Mammary microvascular endothelial cell (primary cell): Measurements from ENCODE around the gene PSMG1. TPM values are rescaled to one million over a fixed set of nuclear protein-coding genes. Genes with fewer than 3 reads are reported as not detected.

Experiments used
- total RNA-seq: library from RNA; depleted of rRNA; stranded (reverse); fragments of >200 nt; gene quantifications from 2 replicates; pipeline ENCODE4 v1.2.3, GENCODE V29; 2015

Gene PSMG1, protein sequence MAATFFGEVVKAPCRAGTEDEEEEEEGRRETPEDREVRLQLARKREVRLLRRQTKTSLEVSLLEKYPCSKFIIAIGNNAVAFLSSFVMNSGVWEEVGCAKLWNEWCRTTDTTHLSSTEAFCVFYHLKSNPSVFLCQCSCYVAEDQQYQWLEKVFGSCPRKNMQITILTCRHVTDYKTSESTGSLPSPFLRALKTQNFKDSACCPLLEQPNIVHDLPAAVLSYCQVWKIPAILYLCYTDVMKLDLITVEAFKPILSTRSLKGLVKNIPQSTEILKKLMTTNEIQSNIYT
- 66.4 and 75.2 TPM in 2 replicates for total RNA-seq

GRCh38 chr21:39183272-39184049 is at the start of gene PSMG1:
Gene PSMG1 (minus strand): TSS chr21:39183451. CDS start chr21:39183385, 66 bp downstream.

Other genes starting within 250 kb of the PSMG1 start
- 13.3 and 13.8 TPM in 2 replicates for gene BRWD1, start 130.2 kb upstream of the PSMG1 start, total RNA-seq
- gene HMGN1, start 165.6 kb upstream of the PSMG1 start, total RNA-seq = 237 and 259 TPM in 2 replicates